ENCODE data around the gene BIRC7. TPM values are rescaled to one million over a fixed set of nuclear protein-coding genes. Genes with fewer than 3 reads are reported as not detected.

Gene BIRC7
- polyA plus RNA-seq, 1 donor (not counting 4 experiments of a cell fraction or from before 2014, with no cell fraction given): not detected

GRCh38 chr20:63253438-63254231 lies 17.9 kb downstream of the BIRC7 start:
- Histone ChIP-seq H3K9me1 (ENCODE audit: control insufficient read depth, extremely low read depth, insufficient read depth, low read length) (no peaks in the 10 kb centered on the region), H3K4me1 (ENCODE audit: control insufficient read depth, extremely low read depth, insufficient read depth, low read length) (peaks cover 17% of the 10 kb centered on the region), H3K4me3 (ENCODE audit: control insufficient read depth in 2 of 3, extremely low read depth in 1 of 3, insufficient read depth in 2 of 3, low read depth in 1 of 3, low read length in 3 of 3) (peak overlapping the region in 2 of 3 experiments; percentile 18 to 20), H3K36me3 (ENCODE audit: control insufficient read depth in 2 of 2, extremely low read depth in 1 of 2, insufficient read depth in 2 of 2, low read length in 2 of 2) (no peaks in the 10 kb centered on the region), H3K4me2 (ENCODE audit: control insufficient read depth, extremely low read depth, insufficient read depth, low read depth, low read length) (peak overlapping the region; percentile 37), H3K9ac (ENCODE audit: control insufficient read depth, extremely low read depth, insufficient read depth, low read length) (no peak overlapping the region), H3K9me3 (ENCODE audit: control insufficient read depth, low read depth, low read length) (no peaks in the 10 kb centered on the region), H4K20me1 (ENCODE audit: control insufficient read depth, extremely low read depth, insufficient read depth, low read length) (no peaks in the 10 kb centered on the region), H2AFZ (ENCODE audit: control insufficient read depth, low read length) (no peak overlapping the region), H3K79me2 (ENCODE audit: control insufficient read depth, insufficient read depth, low read length) (no peaks in the 10 kb centered on the region), H3K27ac (ENCODE audit: control insufficient read depth, insufficient read depth, low read length) (no peak overlapping the region), H3K27me3 (ENCODE audit: control insufficient read depth, extremely low read depth, insufficient read depth, low read length) (peaks cover 46% of the 10 kb centered on the region)
- dilution Hi-C loops (cut with MboI; ENCODE audit: extremely low pct_ligation_motif_present, low sequenced_read_pairs): no loop called here
- TF ChIP-seq EZH2 (IDR thresholded peaks at IDR 0.05; ENCODE audit: low read length) (peak; percentile 28), CTCF (optimal IDR thresholded peaks at IDR 0.05 in 1 of 3, IDR thresholded peaks at IDR 0.05 in 1 of 3, conservative IDR thresholded peaks at IDR 0.05 in 1 of 3; ENCODE audit: extremely low read depth in 1 of 3, insufficient read depth in 2 of 3, low read length in 3 of 3) (no peak)
- DNase-seq (ENCODE audit: low read depth, low spot score) (no peak), FAIRE-seq (no peak)

GRCh38 chr20:63254232-63254605 lies 18.5 kb downstream of the BIRC7 start, which contains the start of gene NKAIN4:
Gene NKAIN4 (minus strand): TSS chr20:63254463. CDS start chr20:63254450, 13 bp downstream.
- dilution Hi-C loops (cut with MboI; ENCODE audit: extremely low pct_ligation_motif_present, low sequenced_read_pairs): no loop called here

More at GRCh38 chr20:63254232-63254605, 18.5 kb downstream of the BIRC7 start, which contains the start of gene NKAIN4:
- Histone ChIP-seq H3K36me3 (ENCODE audit: control insufficient read depth in 2 of 2, extremely low read depth in 1 of 2, insufficient read depth in 2 of 2, low read length in 2 of 2) (no peaks in the 10 kb centered on the region), H3K4me1 (ENCODE audit: control insufficient read depth, extremely low read depth, insufficient read depth, low read length) (peaks cover 17% of the 10 kb centered on the region), H4K20me1 (ENCODE audit: control insufficient read depth, extremely low read depth, insufficient read depth, low read length) (no peaks in the 10 kb centered on the region), H3K27ac (ENCODE audit: control insufficient read depth, insufficient read depth, low read length) (no peak within 1 kb of the TSS), H3K4me2 (ENCODE audit: control insufficient read depth, extremely low read depth, insufficient read depth, low read depth, low read length) (peak within 1 kb of the TSS; percentile 37), H2AFZ (ENCODE audit: control insufficient read depth, low read length) (no peak within 1 kb of the TSS), H3K9me3 (ENCODE audit: control insufficient read depth, low read depth, low read length) (no peaks in the 10 kb centered on the region), H3K79me2 (ENCODE audit: control insufficient read depth, insufficient read depth, low read length) (no peaks in the 10 kb centered on the region), H3K4me3 (ENCODE audit: control insufficient read depth in 2 of 3, extremely low read depth in 1 of 3, insufficient read depth in 2 of 3, low read depth in 1 of 3, low read length in 3 of 3) (peak within 1 kb of the TSS in 2 of 3 experiments; percentile 18 to 20), H3K9me1 (ENCODE audit: control insufficient read depth, extremely low read depth, insufficient read depth, low read length) (no peaks in the 10 kb centered on the region), H3K9ac (ENCODE audit: control insufficient read depth, extremely low read depth, insufficient read depth, low read length) (no peak within 1 kb of the TSS), H3K27me3 (ENCODE audit: control insufficient read depth, extremely low read depth, insufficient read depth, low read length) (peaks cover 42% of the 10 kb centered on the region)
- FAIRE-seq (no peak), DNase-seq (ENCODE audit: low read depth, low spot score) (no peak)
- TF ChIP-seq CTCF (optimal IDR thresholded peaks at IDR 0.05 in 1 of 3, IDR thresholded peaks at IDR 0.05 in 1 of 3, conservative IDR thresholded peaks at IDR 0.05 in 1 of 3; ENCODE audit: extremely low read depth in 1 of 3, insufficient read depth in 2 of 3, low read length in 3 of 3): no peak
- TF ChIP-seq EZH2 (IDR thresholded peaks at IDR 0.05; ENCODE audit: low read length): peak; percentile 70
